GM23338 (cell line): ENCODE data around the gene SMYD3. TPM values are rescaled to one million over a fixed set of nuclear protein-coding genes. Genes with fewer than 3 reads are reported as not detected.

Experiments used
- ATAC-seq: fragments of 200-7000 bp; cut with Tn5 transposase; 3 replicates; pipeline ENCODE4 v1.9.1; 2020
- DNase-seq: peaks from one replicate; pipeline ENCODE4 v3.0.0-alpha.2; 2015; ENCODE audit warnings: low spot score
- H2AFZ ChIP-seq: fragments of 200-600 bp; sonication (generic); 2 replicates; pipeline ENCODE4 v1.8.0; 2016; ENCODE audit warnings: antibody characterized with exemption, mild to moderate bottlenecking, moderate library complexity
- H3F3A ChIP-seq: fragments of 200-600 bp; sonication (generic); replicated peaks from 2 replicates; pipeline ENCODE4 v1.8.0; 2017; ENCODE audit warnings: antibody characterized with exemption, mixed run types, low read depth
- H3K27ac ChIP-seq: fragments of 200-600 bp; sonication (generic); 2 replicates; pipeline ENCODE4 v1.6.1; 2016; ENCODE audit warnings: low read depth
- H3K27me3 ChIP-seq: fragments of 200-600 bp; sonication (generic); 2 replicates; pipeline ENCODE4 v1.8.0; 2016; ENCODE audit warnings: mild to moderate bottlenecking, mixed run types, moderate library complexity; ENCODE audit not compliant: insufficient read depth
- H3K36me3 ChIP-seq: fragments of 200-600 bp; sonication (generic); 2 replicates; pipeline ENCODE4 v1.8.0; 2016; ENCODE audit warnings: mild to moderate bottlenecking; ENCODE audit not compliant: insufficient read depth
- H3K4me1 ChIP-seq: fragments of 200-600 bp; sonication (generic); 2 replicates; pipeline ENCODE4 v1.8.0; 2016; ENCODE audit warnings: mild to moderate bottlenecking, moderate library complexity; ENCODE audit not compliant: insufficient read depth
- H3K4me2 ChIP-seq: fragments of 200-600 bp; sonication (generic); 2 replicates; pipeline ENCODE4 v1.7.1; 2017; ENCODE audit warnings: mixed run types
- H3K4me3 ChIP-seq: fragments of 200-600 bp; sonication (generic); 2 replicates; pipeline ENCODE4 v1.6.1; 2016; ENCODE audit warnings: mixed run types
- H3K79me2 ChIP-seq: fragments of 200-600 bp; sonication (generic); replicated peaks from 2 replicates; pipeline ENCODE4 v1.8.0; 2017; ENCODE audit warnings: mild to moderate bottlenecking; ENCODE audit not compliant: insufficient read depth
- H3K9me2 ChIP-seq: fragments of 200-600 bp; sonication (generic); 2 replicates; pipeline ENCODE4 v1.8.0; 2017; ENCODE audit not compliant: insufficient read depth
- H4K20me1 ChIP-seq: fragments of 200-600 bp; sonication (generic); replicated peaks from 2 replicates; pipeline ENCODE4 v1.8.0; 2017; ENCODE audit warnings: mild to moderate bottlenecking; ENCODE audit not compliant: insufficient read depth
- H3K27ac Mint-ChIP-seq: 2 replicates; pipeline ENCODE4 v1.8.0; 2020; ENCODE audit warnings: inconsistent platforms, mild to moderate bottlenecking, moderate library complexity, mixed read lengths
- H3K27me3 Mint-ChIP-seq: 3 replicates; pipeline ENCODE4 v1.8.0; 2022; ENCODE audit warnings: low read depth, mild to moderate bottlenecking, moderate library complexity, mixed read lengths, inconsistent platforms; ENCODE audit not compliant: insufficient read depth, poor library complexity
- H3K36me3 Mint-ChIP-seq: 3 replicates; pipeline ENCODE4 v1.8.0; 2021; ENCODE audit warnings: low read depth, mild to moderate bottlenecking, inconsistent platforms, moderate library complexity, mixed read lengths
- H3K4me1 Mint-ChIP-seq: 3 replicates; pipeline ENCODE4 v1.8.0; 2020; ENCODE audit warnings: mild to moderate bottlenecking, inconsistent platforms, mixed read lengths
- H3K4me3 Mint-ChIP-seq: 3 replicates; pipeline ENCODE4 v1.8.0; 2021; ENCODE audit warnings: moderate library complexity, mild to moderate bottlenecking, inconsistent platforms, mixed read lengths
- H3K9me3 Mint-ChIP-seq: 3 replicates; pipeline ENCODE4 v1.8.0; 2020; ENCODE audit warnings: moderate library complexity, mild to moderate bottlenecking, inconsistent platforms, mixed read lengths
- CREB1 ChIP-seq: fragments of 250-450 bp; sonication (Bioruptor Pico); IDR thresholded peaks from 2 replicates; pipeline ENCODE4 v1.5.0; 2020; ENCODE audit warnings: low read depth, mild to moderate bottlenecking, moderate library complexity
- CTCF ChIP-seq, 2 experiments: fragments of 200-600 bp in 1 of 2; sonication (generic) in 1 of 2; conservative IDR thresholded peaks; 2 replicates each; pipeline versions ENCODE4 v1.5.1 to v1.6.1; 2016 to 2017; ENCODE audit warnings: antibody characterized with exemption in 2 of 2, low read depth in 2 of 2, mild to moderate bottlenecking in 2 of 2, moderate library complexity in 1 of 2
- ETS1 ChIP-seq: IDR thresholded peaks from 2 replicates; pipeline ENCODE4 v1.6.1; 2016; ENCODE audit warnings: antibody characterized with exemption
- EZH2 ChIP-seq: fragments of 200-600 bp; sonication (generic); IDR thresholded peaks from one replicate; pipeline ENCODE4 v1.8.0; 2017; ENCODE audit warnings: antibody characterized with exemption, mild to moderate bottlenecking, low read depth; ENCODE audit not compliant: unreplicated experiment
- EZH2phosphoT487 ChIP-seq: fragments of 200-600 bp; sonication (generic); IDR thresholded peaks from one replicate; pipeline ENCODE4 v1.8.1; 2018; ENCODE audit warnings: antibody characterized with exemption; ENCODE audit not compliant: unreplicated experiment
- JUNB ChIP-seq: IDR thresholded peaks from one replicate; pipeline ENCODE4 v1.6.1; 2016; ENCODE audit warnings: antibody characterized with exemption; ENCODE audit not compliant: unreplicated experiment
- NANOG ChIP-seq: IDR thresholded peaks from 2 replicates; pipeline ENCODE4 v1.6.1; 2016; ENCODE audit warnings: antibody characterized with exemption, borderline replicate concordance
- POLR2AphosphoS5 ChIP-seq: IDR thresholded peaks from 2 replicates; pipeline ENCODE4 v1.6.1; 2016; ENCODE audit warnings: antibody characterized with exemption, low read depth
- REST ChIP-seq: IDR thresholded peaks from one replicate; pipeline ENCODE4 v1.6.1; 2018; ENCODE audit warnings: antibody characterized with exemption; ENCODE audit not compliant: unreplicated experiment
- STAT1 ChIP-seq: IDR thresholded peaks from one replicate; pipeline ENCODE4 v1.6.1; 2016; ENCODE audit warnings: antibody characterized with exemption; ENCODE audit not compliant: unreplicated experiment
- ZNF114 ChIP-seq: fragments of 250-450 bp; sonication (Bioruptor Pico); IDR thresholded peaks from 2 replicates; pipeline ENCODE4 v1.5.0; 2020; ENCODE audit warnings: mild to moderate bottlenecking, moderate library complexity
- ZNF331 ChIP-seq: fragments of 250-450 bp; sonication (Bioruptor Pico); IDR thresholded peaks from 2 replicates; pipeline ENCODE4 v1.5.0; 2020; ENCODE audit warnings: low read depth, mild to moderate bottlenecking, moderate library complexity
- ZNF462 ChIP-seq: fragments of 250-450 bp; sonication (Bioruptor Pico); IDR thresholded peaks from 2 replicates; pipeline ENCODE4 v1.5.0; 2020; ENCODE audit warnings: mild to moderate bottlenecking, moderate library complexity
- polyA plus RNA-seq: library from polyadenylated mRNA; unstranded; fragments of >200 nt; fragmentation: Nextera tagmentation; extraction: Ambion mirVana; gene quantifications from 2 replicates; pipeline ENCODE4 v1.2.1, GENCODE V29; 2016
- total RNA-seq: library from RNA; depleted of rRNA; stranded (reverse); fragments of >200 nt; shearing (Covaris generic); gene quantifications from 2 replicates; pipeline ENCODE4 v1.2.3, GENCODE V29; 2014

The SMYD3 gene
- total and polyA plus RNA-seq, 2 experiments from 2014 or later, result 31.8 to 34.4 TPM

- H3K4me1 Mint-ChIP-seq, result peaks cover 5% of the 10 kb centered on the region; the same call in 2 of the 3 replicates
- TF ChIP-seq NANOG (no peak), STAT1 (no peak), EZH2phosphoT487 (no peak), ZNF331 (CRISPR knock-in tag) (no peak), REST (no peak), JUNB (no peak), ZNF462 (CRISPR knock-in tag) (no peak), POLR2AphosphoS5 (no peak), CREB1 (CRISPR knock-in tag) (no peak), EZH2 (no peak), ZNF114 (CRISPR knock-in tag) (no peak), ETS1 (no peak), CTCF (conservative IDR thresholded peaks at IDR 0.05; ENCODE audit: low read depth in 2 of 2) (no peak)
- Histone ChIP-seq H3K4me3 (no peak overlapping the region), H3F3A (no peaks in the 10 kb centered on the region), H3K36me3 (no peaks in the 10 kb centered on the region), H3K9me2 (no peaks in the 10 kb centered on the region), H3K4me2 (no peak overlapping the region), H3K27me3 (no peaks in the 10 kb centered on the region), H3K27ac (0 out of 2 replicates have a peak overlapping the region, but pooled peaks have one; percentile 7), H2AFZ (no peak overlapping the region), H4K20me1 (no peaks in the 10 kb centered on the region), H3K4me1 (no peaks in the 10 kb centered on the region), H3K79me2 (no peaks in the 10 kb centered on the region)
- no peak for ATAC-seq
- peaks cover 19% of the 10 kb centered on the region for H3K9me3 Mint-ChIP-seq
- H3K27ac Mint-ChIP-seq, result no peak overlapping the region
- no peak for DNase-seq
- H3K36me3 Mint-ChIP-seq, result peaks cover 20% of the 10 kb centered on the region; the same call in 2 of the 3 replicates
- peaks cover 3% of the 10 kb centered on the region for H3K27me3 Mint-ChIP-seq
- H3K4me3 Mint-ChIP-seq, result no peak overlapping the region
Observed at GRCh38 chr1:246365708-246366107, 141.4 kb downstream of the SMYD3 start.
